Measurements from ENCODE around the gene TRMT61A. TPM values are rescaled to one million over a fixed set of nuclear protein-coding genes. Genes with fewer than 3 reads are reported as not detected.
A peak's percentile ranks its signal among the peaks of the same experiment; 100 is the strongest.
"Not testable (repeated sequence)": the region's sequence is repeated elsewhere in the genome, so short reads cannot be mapped to it uniquely, and the experiment has no call there.

Gene TRMT61A
- total RNA-seq, 1 donor from 2014 or later: 23.4 TPM

- intact Hi-C loops (cut with micrococcal nuclease); DNase-seq (ENCODE audit: low spot score); H3K27ac Mint-ChIP-seq; H3K4me1 Mint-ChIP-seq (ENCODE audit: low read depth); H3K27me3 Mint-ChIP-seq (ENCODE audit: insufficient read depth); H3K4me3 Mint-ChIP-seq; H3K9me3 Mint-ChIP-seq: not testable (repeated sequence)
- H3K36me3 Mint-ChIP-seq (ENCODE audit: low read depth): peaks cover 13% of the 10 kb centered on the region
These were observed 16.8 kb upstream of the TRMT61A start for GRCh38 chr14:103512180-103512579.

- Mint-ChIP-seq H3K27ac (no peak overlapping the region), H3K4me1 (ENCODE audit: low read depth) (no peaks in the 10 kb centered on the region), H3K36me3 (ENCODE audit: low read depth) (peaks cover 13% of the 10 kb centered on the region), H3K4me3 (no peak overlapping the region), H3K9me3 (no peaks in the 10 kb centered on the region), H3K27me3 (ENCODE audit: insufficient read depth) (no peaks in the 10 kb centered on the region)
- DNase-seq (ENCODE audit: low spot score): no peak
- intact Hi-C loops (cut with micrococcal nuclease): no loop called here
These were observed 16.0 kb upstream of the TRMT61A start for GRCh38 chr14:103512701-103513611.

- no peak overlapping the region for H3K27ac Mint-ChIP-seq
These were observed 14.2 kb upstream of the TRMT61A start for GRCh38 chr14:103514596-103515421.

GRCh38 chr14:103516426-103517173 lies 12.4 kb upstream of the TRMT61A start:
- peaks cover 4% of the 10 kb centered on the region for H3K27me3 Mint-ChIP-seq (ENCODE audit: insufficient read depth)
- no peak overlapping the region for H3K27ac Mint-ChIP-seq
- intact Hi-C loops (cut with micrococcal nuclease): no loop called here
- peaks cover 6% of the 10 kb centered on the region for H3K4me1 Mint-ChIP-seq (ENCODE audit: low read depth)
- no peak for DNase-seq (ENCODE audit: low spot score)
- no peaks in the 10 kb centered on the region for H3K9me3 Mint-ChIP-seq
- peaks cover 5% of the 10 kb centered on the region for H3K36me3 Mint-ChIP-seq (ENCODE audit: low read depth)
- H3K4me3 Mint-ChIP-seq: no peak overlapping the region

More at GRCh38 chr14:103514596-103515421, 14.2 kb upstream of the TRMT61A start:
- intact Hi-C loops (cut with micrococcal nuclease): no loop called here
- Mint-ChIP-seq H3K9me3 (no peaks in the 10 kb centered on the region), H3K4me3 (no peak overlapping the region), H3K36me3 (ENCODE audit: low read depth) (peaks cover 8% of the 10 kb centered on the region), H3K27me3 (ENCODE audit: insufficient read depth) (peaks cover 4% of the 10 kb centered on the region), H3K4me1 (ENCODE audit: low read depth) (peaks cover 6% of the 10 kb centered on the region)
- no peak for DNase-seq (ENCODE audit: low spot score)

- Mint-ChIP-seq H3K4me1 (ENCODE audit: low read depth) (peaks cover 6% of the 10 kb centered on the region), H3K4me3 (no peak overlapping the region), H3K27me3 (ENCODE audit: insufficient read depth) (peaks cover 4% of the 10 kb centered on the region), H3K9me3 (no peaks in the 10 kb centered on the region), H3K36me3 (ENCODE audit: low read depth) (peaks cover 5% of the 10 kb centered on the region), H3K27ac (no peak overlapping the region)
- intact Hi-C loops (cut with micrococcal nuclease): no loop called here
- no peak for DNase-seq (ENCODE audit: low spot score)
These were observed 11.8 kb upstream of the TRMT61A start for GRCh38 chr14:103517174-103517566.

GRCh38 chr14:103517721-103518421 lies 11.1 kb upstream of the TRMT61A start:
- intact Hi-C loops (cut with micrococcal nuclease): loop anchor here (1.0 kb wide), 1 partner anchor 28 kb away; no protein-coding TSS in a partner anchor
- DNase-seq (ENCODE audit: low spot score): no peak
- Mint-ChIP-seq H3K9me3 (no peaks in the 10 kb centered on the region), H3K36me3 (ENCODE audit: low read depth) (no peaks in the 10 kb centered on the region), H3K27me3 (ENCODE audit: insufficient read depth) (peaks cover 4% of the 10 kb centered on the region), H3K4me1 (ENCODE audit: low read depth) (peaks cover 6% of the 10 kb centered on the region), H3K4me3 (no peak overlapping the region), H3K27ac (no peak overlapping the region)

GRCh38 chr14:103518422-103519042 lies 10.5 kb upstream of the TRMT61A start:
- Mint-ChIP-seq H3K4me1 (ENCODE audit: low read depth) (peaks cover 6% of the 10 kb centered on the region), H3K9me3 (no peaks in the 10 kb centered on the region), H3K36me3 (ENCODE audit: low read depth) (no peaks in the 10 kb centered on the region), H3K27ac (no peak overlapping the region), H3K27me3 (ENCODE audit: insufficient read depth) (peaks cover 8% of the 10 kb centered on the region), H3K4me3 (no peak overlapping the region)
- intact Hi-C loops (cut with micrococcal nuclease): loop anchor here (1.0 kb wide), 1 partner anchor 28 kb away; no protein-coding TSS in a partner anchor
- no peak for DNase-seq (ENCODE audit: low spot score)

GRCh38 chr14:103519043-103519836 lies 9.8 kb upstream of the TRMT61A start:
- H3K27me3 Mint-ChIP-seq (ENCODE audit: insufficient read depth): peaks cover 14% of the 10 kb centered on the region

GRCh38 chr14:103519837-103520212 lies 9.2 kb upstream of the TRMT61A start:
- H3K9me3 Mint-ChIP-seq: no peaks in the 10 kb centered on the region
- intact Hi-C loops (cut with micrococcal nuclease): loop anchor here (10.0 kb wide), 1 partner anchor 185 kb away; the partner anchor contains the start of gene EIF5

More at GRCh38 chr14:103519043-103519836, 9.8 kb upstream of the TRMT61A start:
- no peaks in the 10 kb centered on the region for H3K9me3 Mint-ChIP-seq
- no peaks in the 10 kb centered on the region for H3K36me3 Mint-ChIP-seq (ENCODE audit: low read depth)
- H3K4me3 Mint-ChIP-seq: peak overlapping the region; percentile 56
- H3K27ac Mint-ChIP-seq: no peak overlapping the region
- intact Hi-C loops (cut with micrococcal nuclease): no loop called here
- H3K4me1 Mint-ChIP-seq (ENCODE audit: low read depth): peaks cover 6% of the 10 kb centered on the region
- no peak for DNase-seq (ENCODE audit: low spot score)

GRCh38 chr14:103520269-103520656 lies 8.7 kb upstream of the TRMT61A start:
- no peak for DNase-seq (ENCODE audit: low spot score)
- Mint-ChIP-seq H3K36me3 (ENCODE audit: low read depth) (no peaks in the 10 kb centered on the region), H3K27me3 (ENCODE audit: insufficient read depth) (peaks cover 19% of the 10 kb centered on the region), H3K4me1 (ENCODE audit: low read depth) (peaks cover 6% of the 10 kb centered on the region), H3K27ac (no peak overlapping the region), H3K9me3 (no peaks in the 10 kb centered on the region), H3K4me3 (peak overlapping the region; percentile 64)
- intact Hi-C loops (cut with micrococcal nuclease): loop anchor here (10.0 kb wide), 1 partner anchor 185 kb away; the partner anchor contains the start of gene EIF5

More at GRCh38 chr14:103519837-103520212, 9.2 kb upstream of the TRMT61A start:
- Mint-ChIP-seq H3K27ac (no peak overlapping the region), H3K27me3 (ENCODE audit: insufficient read depth) (peaks cover 19% of the 10 kb centered on the region), H3K4me1 (ENCODE audit: low read depth) (peaks cover 6% of the 10 kb centered on the region), H3K36me3 (ENCODE audit: low read depth) (no peaks in the 10 kb centered on the region), H3K4me3 (peak overlapping the region; percentile 64)
- DNase-seq (ENCODE audit: low spot score): no peak

Data from activated T-helper 1 cell treated with anti-CD3 and anti-CD28 coated beads, Interleukin-12 subunit alpha, Interleukin-12 subunit beta, Interleukin-2, Interleukin-4 antibody, amounts not matched to agents 30 ng/mL and 10 ng/mL and 1 ng/mL, durations not matched to agents 14 hours and 24 hours and 36 hours (primary cell).